GM21786 (cell line): ENCODE data around the gene SLC39A11.
"Not testable (repeated sequence)": the region's sequence is repeated elsewhere in the genome, so short reads cannot be mapped to it uniquely, and the experiment has no call there.

Source experiments
- ATAC-seq: cut with Tn5 transposase; IDR thresholded peaks from one replicate; pipeline ENCODE4 v1.9.1; 2021; ENCODE audit not compliant: unreplicated experiment

Gene SLC39A11

GRCh38 chr17:73111386-73111785 is 18.9 kb upstream of the SLC39A11 start:
- ATAC-seq = no peak

GRCh38 chr17:73107191-73107590 is 14.7 kb upstream of the SLC39A11 start:
- no peak for ATAC-seq

- no peak for ATAC-seq
These were observed 12.9 kb upstream of the SLC39A11 start for GRCh38 chr17:73105431-73105830.

- ATAC-seq = no peak
These were observed 12.0 kb upstream of the SLC39A11 start for GRCh38 chr17:73104450-73104849.

- ATAC-seq = no peak
These were observed 11.3 kb upstream of the SLC39A11 start for GRCh38 chr17:73103641-73104335.

GRCh38 chr17:73101031-73101430 is 8.5 kb upstream of the SLC39A11 start:
- ATAC-seq = no peak

- no peak for ATAC-seq
These were observed 7.9 kb upstream of the SLC39A11 start for GRCh38 chr17:73100363-73100762.

- ATAC-seq = no peak
These were observed 7.0 kb upstream of the SLC39A11 start for GRCh38 chr17:73099511-73099910.

GRCh38 chr17:73098919-73099318 is 6.4 kb upstream of the SLC39A11 start:
- ATAC-seq = no peak

- not testable (repeated sequence) for ATAC-seq
These were observed 5.7 kb upstream of the SLC39A11 start for GRCh38 chr17:73097973-73098765.

GRCh38 chr17:73096866-73097265 is 4.4 kb upstream of the SLC39A11 start:
- no peak for ATAC-seq

GRCh38 chr17:73096211-73096610 is 3.7 kb upstream of the SLC39A11 start:
- ATAC-seq = no peak

GRCh38 chr17:73093286-73093685 is 798 bp upstream of the SLC39A11 start:
- no peak for ATAC-seq

- ATAC-seq = peak; percentile 9
These were observed 542 bp downstream of the SLC39A11 start for GRCh38 chr17:73091770-73092522.

- no peak for ATAC-seq
These were observed 1.1 kb downstream of the SLC39A11 start for GRCh38 chr17:73091410-73091769.

- no peak for ATAC-seq
These were observed 1.9 kb downstream of the SLC39A11 start for GRCh38 chr17:73090396-73091202.

- no peak for ATAC-seq
These were observed 2.9 kb downstream of the SLC39A11 start for GRCh38 chr17:73089322-73090317.

GRCh38 chr17:73088561-73088960 is 3.9 kb downstream of the SLC39A11 start:
- ATAC-seq = no peak

GRCh38 chr17:73083432-73083831 is 9.1 kb downstream of the SLC39A11 start:
- ATAC-seq = no peak

GRCh38 chr17:73074566-73074965 is 17.9 kb downstream of the SLC39A11 start:
- no peak for ATAC-seq
